HCT116 (cell line): ENCODE measurements around the gene LYRM1. TPM values are rescaled to one million over a fixed set of nuclear protein-coding genes. Genes with fewer than 3 reads are reported as not detected.

Source experiments
- ATAC-seq: fragments of 200-7000 bp; cut with Tn5 transposase; 2 replicates; pipeline ENCODE4 v1.9.1; 2020; ENCODE audit warnings: mild to moderate bottlenecking, moderate library complexity
- BruUV-seq: library from RNA; stranded (reverse); fragments of 400-500 nt; replicated peaks from 2 replicates; lab custom pipeline; 2021; lab: Mats Ljungman, UMichigan
- CTCF ChIA-PET: fragments of 300-600 bp; sonication (Branson Sonifier 250); formaldehyde crosslinking; loops from one replicate; lab custom pipeline; 2021; ENCODE audit warnings: antibody characterized with exemption; lab: Charles Lee
- POLR2A ChIA-PET: fragments of 300-600, 350-600 bp; sonication (Branson Sonifier 250); formaldehyde crosslinking; loops from one replicate; lab custom pipeline; 2021; ENCODE audit warnings: antibody characterized with exemption; lab: Charles Lee
- RAD21 ChIA-PET, 2 experiments: fragments of 300-600 bp; sonication (Branson Sonifier 250); formaldehyde crosslinking; loops; one replicate each; lab custom pipeline; 2023; ENCODE audit warnings: low total read pairs in 2 of 2; ENCODE audit not compliant: uncharacterized antibody in 2 of 2, unreplicated experiment in 2 of 2, low non-redundant PET in 1 of 2; lab: Charles Lee
- DNase-seq: peaks from one replicate; pipeline ENCODE4 v3.0.0-alpha.2; 2010; ENCODE audit warnings: low read depth, low spot score
- H2AFZ ChIP-seq: fragments of 200-600 bp; shearing (Covaris generic), sonication (generic); 2 replicates; pipeline ENCODE4 v1.6.1; 2017; ENCODE audit warnings: low read depth, mixed run types, mixed read lengths, antibody characterized with exemption, low read length; ENCODE audit not compliant: poor library complexity, severe bottlenecking
- H3K27ac ChIP-seq: 2 replicates; pipeline ENCODE4 v1.5.1; 2012; ENCODE audit warnings: low read depth, low read length
- H3K27me3 ChIP-seq: fragments of 200-600 bp; sonication (generic); 2 replicates; pipeline ENCODE4 v1.6.1; 2016; ENCODE audit warnings: mixed run types, low read length, mixed read lengths; ENCODE audit not compliant: insufficient read depth
- H3K36me3 ChIP-seq, 2 experiments: fragments of 200-500 bp in 1 of 2; fragments of 200-600 bp in 1 of 2; sonication (Bioruptor generic) in 1 of 2; sonication (generic) in 1 of 2; 2 replicates each; pipeline versions ENCODE4 v1.5.1 to v1.6.1; 2014 to 2016; ENCODE audit warnings: low read length in 2 of 2, inconsistent platforms in 1 of 2, mixed read lengths in 1 of 2, mixed run types in 1 of 2; ENCODE audit not compliant: insufficient read depth in 2 of 2, control insufficient read depth in 1 of 2
- H3K4me1 ChIP-seq, 2 experiments: fragments of 200-600 bp in 1 of 2; sonication (generic) in 1 of 2; 2 replicates each; pipeline versions ENCODE4 v1.5.1 to v1.6.1; 2012 to 2017; ENCODE audit warnings: low read length in 2 of 2, inconsistent platforms in 1 of 2, mild to moderate bottlenecking in 1 of 2, mixed read lengths in 1 of 2, mixed run types in 1 of 2, moderate library complexity in 1 of 2; ENCODE audit not compliant: insufficient read depth in 2 of 2, control insufficient read depth in 1 of 2
- H3K4me2 ChIP-seq: fragments of 200-600 bp; sonication (generic); 2 replicates; pipeline ENCODE4 v1.6.1; 2017; ENCODE audit warnings: mixed run types, low read length, mixed read lengths
- H3K4me3 ChIP-seq, 2 experiments: fragments of 200-600 bp in 1 of 2; sonication (generic) in 1 of 2; replicated peaks in 1 of 2; 2 replicates each; pipeline ENCODE4 v1.5.1; 2011 to 2016; ENCODE audit warnings: low read length in 2 of 2, control low read depth in 1 of 2, low read depth in 1 of 2, mild to moderate bottlenecking in 1 of 2, mixed read lengths in 1 of 2, mixed run types in 1 of 2
- H3K79me2 ChIP-seq: fragments of 200-600 bp; sonication (generic); 2 replicates; pipeline ENCODE4 v1.6.1; 2017; ENCODE audit warnings: mild to moderate bottlenecking, mixed run types, low read length, moderate library complexity, mixed read lengths; ENCODE audit not compliant: insufficient read depth
- H3K9ac ChIP-seq: fragments of 200-600 bp; sonication (generic); 2 replicates; pipeline ENCODE4 v1.6.1; 2016; ENCODE audit warnings: low read length, mixed read lengths
- H3K9me2 ChIP-seq: fragments of 200-600 bp; sonication (generic), shearing (Covaris generic); 2 replicates; pipeline ENCODE4 v1.6.1; 2017; ENCODE audit warnings: mixed run types, mild to moderate bottlenecking, moderate library complexity; ENCODE audit not compliant: insufficient read depth
- H3K9me3 ChIP-seq, 2 experiments: fragments of 200-500 bp in 1 of 2; fragments of 200-600 bp in 1 of 2; sonication (Bioruptor generic) in 1 of 2; sonication (generic) in 1 of 2; 2 replicates each; pipeline ENCODE4 v1.6.1; 2014 to 2017; ENCODE audit warnings: low read length in 2 of 2, mixed read lengths in 2 of 2, inconsistent platforms in 1 of 2, low read depth in 1 of 2, mild to moderate bottlenecking in 1 of 2, mixed run types in 1 of 2, moderate library complexity in 1 of 2; ENCODE audit not compliant: control insufficient read depth in 1 of 2, insufficient read depth in 1 of 2
- H4K20me1 ChIP-seq: fragments of 200-600 bp; sonication (generic), shearing (Covaris generic); 2 replicates; pipeline ENCODE4 v1.6.1; 2017; ENCODE audit warnings: mixed run types, mild to moderate bottlenecking, moderate library complexity; ENCODE audit not compliant: insufficient read depth
- EZH2 ChIP-seq: fragments of 200-600 bp; sonication (generic); IDR thresholded peaks from 2 replicates; pipeline ENCODE4 v1.6.1; 2017; ENCODE audit warnings: antibody characterized with exemption, mixed run types
- EZH2phosphoT487 ChIP-seq: fragments of 200-600 bp; IDR thresholded peaks from 2 replicates; pipeline ENCODE4 v1.6.1; 2018; ENCODE audit warnings: antibody characterized with exemption, borderline replicate concordance
- POLR2AphosphoS5 ChIP-seq: IDR thresholded peaks from 2 replicates; pipeline ENCODE4 v1.6.1; 2011; ENCODE audit warnings: mild to moderate bottlenecking, low read depth, low read length, moderate library complexity
- YY1 ChIP-seq: IDR thresholded peaks from 2 replicates; pipeline ENCODE4 v1.6.1; 2011; ENCODE audit warnings: low read length, low read depth, moderate library complexity, mild to moderate bottlenecking; ENCODE audit not compliant: insufficient replicate concordance; ENCODE audit errors: extremely low read depth
- ZBTB33 ChIP-seq: IDR thresholded peaks from 2 replicates; pipeline ENCODE4 v1.6.1; 2011; ENCODE audit warnings: mild to moderate bottlenecking, low read length, moderate library complexity; ENCODE audit not compliant: insufficient replicate concordance; ENCODE audit errors: extremely low read depth
- ZNF274 ChIP-seq: fragments of 200-500 bp; sonication (Bioruptor generic); IDR thresholded peaks from 2 replicates; pipeline ENCODE4 v1.6.1; 2014; ENCODE audit warnings: mild to moderate bottlenecking, low read depth, low read length, inconsistent platforms
- intact Hi-C: fragments of 100-400 bp; cut with micrococcal nuclease; formaldehyde crosslinking; loops from 2 replicates; pipeline ENCODE4 v1.10.0; 2022
- total RNA-seq: library from RNA; stranded (reverse); gene quantifications from one replicate; pipeline ENCODE4 v1.2.1, GENCODE V29; 2021; ENCODE audit not compliant: unreplicated experiment

Gene LYRM1
- total RNA-seq, 1 experiment from 2014 or later = 26.7 TPM

DNA sequence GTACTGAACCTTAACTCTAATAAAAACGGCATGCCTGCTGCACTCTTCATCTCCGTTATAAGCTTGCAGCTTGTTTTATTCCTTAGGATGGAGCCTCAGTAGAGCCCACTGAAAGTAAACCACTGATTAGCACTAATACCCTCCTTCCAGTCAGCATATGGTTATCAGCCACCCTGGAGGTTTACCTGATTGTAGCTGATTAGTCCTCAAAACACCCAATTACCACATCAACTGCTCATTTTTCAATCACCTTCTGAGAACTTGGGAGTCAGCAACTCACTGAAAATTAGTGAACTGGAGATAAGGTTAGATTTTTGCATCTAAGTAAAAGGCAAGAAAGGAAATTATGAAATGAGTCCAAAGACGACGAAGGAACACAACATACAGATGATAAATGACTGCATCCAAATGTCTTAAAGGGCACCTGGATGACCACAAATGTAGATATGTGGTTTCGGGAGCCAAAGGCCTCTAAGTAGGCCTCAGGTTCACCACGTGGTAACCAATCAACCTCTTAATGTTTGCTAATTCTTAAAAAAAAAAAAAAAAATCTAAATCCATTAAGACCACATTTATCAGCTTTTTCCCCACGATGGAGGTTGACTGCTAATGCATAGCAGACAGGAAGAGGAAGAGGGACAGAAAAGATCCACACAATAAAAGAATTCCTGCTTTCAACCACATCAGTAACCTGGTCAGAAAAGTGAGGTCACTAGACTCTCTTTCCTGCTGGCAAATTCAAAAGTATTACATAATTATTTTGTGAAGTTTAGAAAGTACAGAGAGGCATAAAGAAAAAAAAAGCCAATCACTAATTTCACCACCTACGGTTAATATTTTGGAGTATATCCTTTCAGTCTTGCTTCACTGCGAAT is 28.4 kb upstream of the LYRM1 start:
- TF ChIP-seq EZH2phosphoT487 (no peak), ZBTB33 (no peak), YY1 (no peak), ZNF274 (no peak)
- no peak overlapping the region for H3K4me3 ChIP-seq
- H4K20me1 ChIP-seq = no peaks in the 10 kb centered on the region
- ChIA-PET POLR2A (no interaction called here), RAD21 (no interaction called here), CTCF (no interaction called here)
- no peak overlapping the region for H3K4me2 ChIP-seq
- H3K4me1 ChIP-seq = peaks cover 38 to 44% of the 10 kb centered on the region in 2 experiments
- intact Hi-C loops = no loop called here
- no peaks in the 10 kb centered on the region for H3K9me3 ChIP-seq
- peaks cover 92% of the 10 kb centered on the region for H3K79me2 ChIP-seq
- no peak overlapping the region for H3K27ac ChIP-seq
- DNase-seq = no peak
- no peak overlapping the region for H2AFZ ChIP-seq
- ATAC-seq = no peak
- H3K9ac ChIP-seq = no peak overlapping the region
- no peaks in the 10 kb centered on the region for H3K27me3 ChIP-seq
- BruUV-seq = no TSS peak
- no peaks in the 10 kb centered on the region for H3K9me2 ChIP-seq
- no peaks in the 10 kb centered on the region for H3K36me3 ChIP-seq

DNA sequence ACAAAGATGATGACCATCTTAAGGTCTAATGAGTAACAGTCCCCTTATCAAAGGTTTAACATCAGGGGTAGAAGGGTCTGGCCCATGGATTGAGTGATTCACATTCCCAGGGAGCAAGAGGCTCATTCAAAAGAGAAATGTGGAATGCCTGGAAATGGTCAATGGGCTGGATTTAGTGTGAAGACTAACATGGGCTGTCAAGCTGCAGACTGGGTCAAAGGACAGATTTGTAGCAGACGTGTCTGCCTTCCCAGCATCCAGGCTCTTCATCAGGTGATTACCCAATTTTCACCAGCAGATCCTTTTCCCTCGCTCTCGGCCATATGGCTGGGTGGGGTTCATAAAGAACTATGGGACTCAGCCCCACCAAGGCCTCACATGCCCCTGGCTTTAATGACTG is 27.2 kb upstream of the LYRM1 start:
- Histone ChIP-seq H3K36me3 (no peaks in the 10 kb centered on the region), H3K79me2 (peaks cover 92% of the 10 kb centered on the region), H3K4me2 (no peak overlapping the region), H3K27ac (no peak overlapping the region), H3K4me3 (no peak overlapping the region), H3K9me3 (no peaks in the 10 kb centered on the region), H3K4me1 (peaks cover 27 to 36% of the 10 kb centered on the region in 2 experiments), H4K20me1 (no peaks in the 10 kb centered on the region), H3K27me3 (no peaks in the 10 kb centered on the region), H3K9ac (no peak overlapping the region)
- CTCF ChIA-PET = no interaction called here
- BruUV-seq = no TSS peak
- RAD21 ChIA-PET = no interaction called here
- intact Hi-C loops = no loop called here
- POLR2A ChIA-PET = no interaction called here
- ATAC-seq = no peak
- no peak for TF ChIP-seq POLR2AphosphoS5
- no peak for TF ChIP-seq YY1
- no peak for TF ChIP-seq EZH2
- TF ChIP-seq, all 23 proteins: peak for 0
- H2AFZ ChIP-seq = no peak overlapping the region
- H3K9me2 ChIP-seq = no peaks in the 10 kb centered on the region
- DNase-seq = no peak
